Heart right ventricle (tissue), 16 donors: ENCODE results near the gene SNX20. TPM values are rescaled to one million over a fixed set of nuclear protein-coding genes. Genes with fewer than 3 reads are reported as not detected.

Experiments
- ATAC-seq, 8 donors: fragments of 200-7000 bp; cut with Tn5 transposase; one replicate each; pipeline ENCODE4 v1.9.1; 2020; ENCODE audit warnings: mild to moderate bottlenecking in 8 of 8, moderate library complexity in 8 of 8, moderate number of reproducible peaks in 1 of 8
- DNase-seq, 2 donors: peaks; one replicate each; pipeline ENCODE4 v3.0.0-alpha.2; 2020
- H3K27ac ChIP-seq, 10 donors: fragments of 200-600 bp; sonication (generic) in 2 of 10; one replicate each; pipeline versions ENCODE4 v1.5.0 to v1.8.0; 2020 to 2022; ENCODE audit warnings: mild to moderate bottlenecking in 3 of 10
- H3K27me3 ChIP-seq, 7 donors: fragments of 200-600 bp; one replicate each; pipeline ENCODE4 v1.8.0; 2021 to 2022; ENCODE audit warnings: mild to moderate bottlenecking in 2 of 7
- H3K36me3 ChIP-seq, 9 donors: fragments of 200-600 bp; sonication (generic) in 1 of 9; one replicate each; pipeline versions ENCODE4 v1.5.0 to v1.8.0; 2020 to 2022; ENCODE audit warnings: mild to moderate bottlenecking in 2 of 9
- H3K4me1 ChIP-seq, 9 donors: fragments of 200-600 bp; sonication (generic) in 1 of 9; one replicate each; pipeline versions ENCODE4 v1.5.0 to v1.8.0; 2020 to 2022; ENCODE audit warnings: mild to moderate bottlenecking in 4 of 9
- H3K4me3 ChIP-seq, 10 donors: fragments of 200-600 bp; sonication (generic) in 2 of 10; one replicate each; pipeline versions ENCODE4 v1.5.0 to v1.8.0; 2020 to 2022; ENCODE audit warnings: mild to moderate bottlenecking in 7 of 10, moderate library complexity in 2 of 10
- H3K9me3 ChIP-seq, 11 donors: fragments of 200-600 bp in 10 of 11; sonication (generic) in 2 of 11; one replicate each; pipeline versions ENCODE4 v1.5.0 to v1.8.0; 2013 to 2022; ENCODE audit warnings: mild to moderate bottlenecking in 2 of 11, control low read depth in 1 of 11, moderate library complexity in 1 of 11
- WGBS, 2 donors: extraction: QIAGEN DNeasy Blood & Tissue Kit; methylation state at CpG; one replicate each; pipeline ENCODE4 v1.1.7; 2013; ENCODE audit warnings: inconsistent platforms in 1 of 2; 5-methylcytosine and 5-hydroxymethylcytosine counted together
- intact Hi-C, 10 donors: fragments of 100-400 bp; cut with DNase I; formaldehyde crosslinking; loops; one replicate each; pipeline versions ENCODE4 v1.11.1 to v1.14.2; 2022
- polyA plus RNA-seq, 2 donors: library from polyadenylated mRNA; stranded (reverse); fragments of 200-250 nt; gene quantifications; one replicate each; pipeline ENCODE4 v1.2.3, GENCODE V29; 2013
- total RNA-seq, 10 donors: library from RNA; stranded (reverse); fragmentation: NEBNext Ultra II Directional in 3 of 10; extraction: Animal tissue kit (Norgen Biotek cat#: 25700) in 3 of 10; gene quantifications; one replicate each; pipeline versions ENCODE4 v1.2.1 to v1.2.4, GENCODE V29; 2021 to 2023
- TF ChIP-seq, protein P1 (sequence below), 9 donors: fragments of 200-600 bp; sonication (generic) in 2 of 9; IDR thresholded peaks; one replicate each; pipeline versions ENCODE4 v1.5.0 to v1.8.0; 2021 to 2022; ENCODE audit warnings: antibody characterized with exemption in 9 of 9, mild to moderate bottlenecking in 5 of 9, moderate library complexity in 1 of 9
- donor health status: Arrhythmogenic right ventricular cardiomyopathy.
- donor health status: ischemic (EF 13 %, LVEDD 7.1; RV severe dilation, severe dysfunction).
- donor health status: healthy with polysubstance abuse.
- donor health status: DM: no; HTN: yes; CAD: no.
- donor health status: DM: no; HTN: no; CAD: no.
- donor health status: ischemic (EF 25% LVEDD 6.9; RV normal size, moderate dysfunction).
- donor health status: ischemic (EF 25% LVEDD 5.7; RV mildly dilated, moderate dysfunction).
- donor health status: healthy.
- donor health status: DM: yes; HTN: yes; CAD: no.
- donor health status: Ischemic cardiomyopathy.
- donor health status: ischemic (EF 35%, LVEDD 5.7; RV mildly dilated, moderate dysfunction).
- donor health status: nonischemic (EF 11% LVEDD 7.7; RV severe dilation, severe dysfunction).
- donor health status: DM: yes; HTN: yes; CAD: no.
- donor health status: PGD.
- donor health status: ischemic (EF 29% LVEDD 5.4; RV normal size, mild dysfunction).
- donor health status: nonischemic (EF 23%, LVEDD 6.1; RV moderate dilation, normal function).

The SNX20 gene
- total and polyA plus RNA-seq, 12 donors: 0.08 to 7.1 (median 0.63) TPM

DNA sequence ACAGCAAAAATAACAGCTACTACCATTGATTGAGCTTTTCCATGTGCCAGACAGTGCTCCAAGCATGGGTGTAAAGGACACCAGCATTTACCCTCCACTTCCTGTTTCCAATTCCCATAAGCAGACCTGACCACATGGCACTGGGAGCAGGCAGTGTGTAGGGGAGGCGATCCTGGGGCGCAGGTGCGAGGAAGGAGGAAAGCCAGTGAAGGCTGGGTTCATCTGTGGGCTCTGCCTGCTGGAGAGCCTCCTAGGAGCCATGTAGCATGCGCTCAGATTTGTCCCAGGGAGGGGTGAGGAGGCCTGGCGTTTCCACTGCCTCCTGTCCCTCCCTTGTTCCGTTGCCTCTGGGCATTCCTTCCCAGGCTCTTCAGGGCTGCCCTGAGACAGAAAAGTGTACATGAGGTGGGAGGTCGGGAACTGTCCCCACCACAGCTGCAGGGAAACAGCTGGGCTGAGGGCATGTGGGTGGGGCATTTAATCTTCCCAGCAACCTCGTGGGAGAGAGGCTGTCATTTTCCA, 56.6 kb downstream of the SNX20 start:
- Histone ChIP-seq H3K27ac (no peak overlapping the region), H3K4me3 (no peak overlapping the region), H3K36me3 (no peaks in the 10 kb centered on the region), H3K27me3 (no peaks in the 10 kb centered on the region), H3K9me3 (no peaks in the 10 kb centered on the region), H3K4me1 (peaks cover 0 to 13% (median 10%) of the 10 kb centered on the region in 9 donors)
- DNase-seq (no peak), ATAC-seq (no peak)
- TF ChIP-seq, protein P1, sequence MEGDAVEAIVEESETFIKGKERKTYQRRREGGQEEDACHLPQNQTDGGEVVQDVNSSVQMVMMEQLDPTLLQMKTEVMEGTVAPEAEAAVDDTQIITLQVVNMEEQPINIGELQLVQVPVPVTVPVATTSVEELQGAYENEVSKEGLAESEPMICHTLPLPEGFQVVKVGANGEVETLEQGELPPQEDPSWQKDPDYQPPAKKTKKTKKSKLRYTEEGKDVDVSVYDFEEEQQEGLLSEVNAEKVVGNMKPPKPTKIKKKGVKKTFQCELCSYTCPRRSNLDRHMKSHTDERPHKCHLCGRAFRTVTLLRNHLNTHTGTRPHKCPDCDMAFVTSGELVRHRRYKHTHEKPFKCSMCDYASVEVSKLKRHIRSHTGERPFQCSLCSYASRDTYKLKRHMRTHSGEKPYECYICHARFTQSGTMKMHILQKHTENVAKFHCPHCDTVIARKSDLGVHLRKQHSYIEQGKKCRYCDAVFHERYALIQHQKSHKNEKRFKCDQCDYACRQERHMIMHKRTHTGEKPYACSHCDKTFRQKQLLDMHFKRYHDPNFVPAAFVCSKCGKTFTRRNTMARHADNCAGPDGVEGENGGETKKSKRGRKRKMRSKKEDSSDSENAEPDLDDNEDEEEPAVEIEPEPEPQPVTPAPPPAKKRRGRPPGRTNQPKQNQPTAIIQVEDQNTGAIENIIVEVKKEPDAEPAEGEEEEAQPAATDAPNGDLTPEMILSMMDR (IDR thresholded peaks at IDR 0.05): no peak
- intact Hi-C loops: loop anchor here in 1 of 10 donors (10.0 kb wide), 1 partner anchor 250 kb away; no protein-coding TSS in a partner anchor
- WGBS, 2 donors: 79 to 80% methylated on average over 8 of the region's 8 CpGs

DNA sequence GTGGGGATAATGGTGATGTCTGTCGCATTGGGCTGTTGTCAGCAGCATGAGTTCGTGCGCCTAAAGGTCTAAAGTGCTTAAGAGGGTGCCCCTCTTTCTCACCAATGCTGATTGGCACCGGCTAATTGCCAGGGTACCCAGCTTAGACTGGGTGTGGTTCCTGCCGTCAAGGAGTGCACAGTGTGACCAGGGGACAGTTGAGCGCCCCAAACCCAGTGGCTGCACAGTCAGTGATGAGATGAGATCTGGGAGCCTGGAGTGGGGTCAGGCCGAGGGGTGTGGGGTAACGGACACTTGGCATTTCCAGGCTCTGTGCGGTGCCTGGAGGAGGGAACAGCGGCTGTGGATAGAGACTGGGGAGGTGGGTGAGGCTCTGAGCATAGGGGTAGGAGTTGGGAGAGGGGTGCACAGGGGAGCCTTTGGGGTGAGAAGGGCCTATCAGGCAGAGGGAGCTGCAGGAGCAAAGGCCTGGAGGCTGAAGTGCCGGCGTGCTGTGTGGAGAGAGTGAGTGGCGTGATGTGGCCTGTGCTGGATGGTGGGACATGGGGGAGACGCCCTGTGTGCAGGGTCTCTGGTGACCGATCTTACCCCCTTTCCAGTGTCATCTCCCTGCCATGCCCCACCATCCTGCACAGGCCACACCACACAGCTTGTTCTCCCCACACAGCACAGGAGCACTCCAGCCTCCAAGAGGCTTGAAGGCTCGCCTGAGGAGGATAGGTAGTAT, 58.3 kb downstream of the SNX20 start:
- Histone ChIP-seq H3K9me3 (no peaks in the 10 kb centered on the region), H3K36me3 (no peaks in the 10 kb centered on the region), H3K27me3 (no peaks in the 10 kb centered on the region), H3K27ac (no peak overlapping the region), H3K4me3 (no peak overlapping the region), H3K4me1 (peaks cover 0 to 13% (median 10%) of the 10 kb centered on the region in 9 donors)
- TF ChIP-seq, protein P1 (IDR thresholded peaks at IDR 0.05): no peak
- intact Hi-C loops: loop anchor here in 1 of 10 donors (10.0 kb wide), 1 partner anchor 248 kb away; no protein-coding TSS in a partner anchor
- DNase-seq (no peak), ATAC-seq (no peak)
- WGBS, 2 donors: 95% methylated on average over 16 of the region's 16 CpGs

DNA sequence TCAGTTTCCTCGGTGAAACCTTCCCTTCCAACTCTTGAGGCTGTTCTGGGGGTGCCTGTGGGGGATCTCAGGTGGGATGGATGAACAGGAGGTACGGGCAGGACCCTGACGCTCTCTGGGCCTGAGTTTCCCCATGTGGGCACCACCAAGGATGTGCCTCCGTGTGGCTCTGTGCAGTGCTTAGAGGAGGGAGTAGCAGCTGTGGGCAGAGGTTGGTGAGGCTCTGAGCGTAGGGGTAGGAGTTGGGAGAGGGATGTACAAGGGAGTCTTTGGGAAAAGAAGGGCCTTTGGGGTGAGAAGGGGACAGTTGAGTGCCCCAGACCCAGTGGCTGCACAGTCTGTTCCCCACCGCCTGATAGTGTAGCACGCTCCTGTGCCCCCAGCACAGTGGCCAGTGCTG, 59.1 kb downstream of the SNX20 start:
- ATAC-seq (no peak), DNase-seq (no peak)
- intact Hi-C loops: loop anchor here in 1 of 10 donors (10.0 kb wide), 1 partner anchor 247 kb away; no protein-coding TSS in a partner anchor
- 94 to 95% methylated on average over 7 of the region's 7 CpGs for WGBS, 2 donors
- no peak overlapping the region for H3K4me3 ChIP-seq
- H3K27me3 ChIP-seq: no peaks in the 10 kb centered on the region
- TF ChIP-seq, protein P1 (IDR thresholded peaks at IDR 0.05): no peak
- peaks cover 3 to 10% (median 7%) of the 10 kb centered on the region in 9 donors for H3K4me1 ChIP-seq
- H3K36me3 ChIP-seq: no peaks in the 10 kb centered on the region
- no peak overlapping the region for H3K27ac ChIP-seq
- H3K9me3 ChIP-seq: no peaks in the 10 kb centered on the region

Other genes with a start within 250 kb of the SNX20 start
- gene NKD1, start 132.9 kb downstream of the SNX20 start, total RNA-seq: 1 to 10 TPM in 1 of 10 donors, under 1 TPM in 9; 0.22 to 1.1 (median 0.52) TPM
- gene NKD1, start 132.9 kb downstream of the SNX20 start, polyA plus RNA-seq: under 1 TPM; 0.22 TPM
- gene NOD2, start 12.3 kb upstream of the SNX20 start, total RNA-seq: 1 to 10 TPM in 4 of 10 donors, under 1 TPM in 6; 0.13 to 4.9 (median 0.48) TPM
- gene NOD2, start 12.3 kb upstream of the SNX20 start, polyA plus RNA-seq: under 1 TPM; 0.36 to 0.73 TPM
- gene CYLD, start 60.8 kb upstream of the SNX20 start, total RNA-seq: 10 to 100 TPM; 21.9 to 61.7 (median 39.9) TPM
- gene CYLD, start 60.8 kb upstream of the SNX20 start, polyA plus RNA-seq: 10 to 100 TPM; 10.3 to 11.8 TPM